Measurements from ENCODE around the gene TEX47. TPM values are rescaled to one million over a fixed set of nuclear protein-coding genes. Genes with fewer than 3 reads are reported as not detected.

TEX47 gene
- total and polyA plus RNA-seq, 11 donors, result not detected

- Histone ChIP-seq H3K4me3 (no peak overlapping the region), H3K36me3 (no peaks in the 10 kb centered on the region), H3K27ac (no peak overlapping the region), H3K9me3 (no peaks in the 10 kb centered on the region), H3K4me1 (no peaks in the 10 kb centered on the region), H3K27me3 (no peaks in the 10 kb centered on the region)
- DNase-seq, result no peak
- 71 to 81% (median 73%) methylated on average over 3 of the region's 3 CpGs for WGBS, 4 donors
- TF ChIP-seq POLR2A (IDR thresholded peaks at IDR 0.05) (no peak), CTCF (IDR thresholded peaks at IDR 0.05) (no peak)
- intact Hi-C loops (cut with DNase I), result no loop called here
- no peak for ATAC-seq
These were observed 30.7 kb upstream of the TEX47 start for GRCh38 chr7:88826222-88826621.

GRCh38 chr7:88818552-88818951, 23.0 kb upstream of the TEX47 start:
- ATAC-seq, result no peak
- Histone ChIP-seq H3K4me3 (no peak overlapping the region), H3K9me3 (no peaks in the 10 kb centered on the region), H3K27ac (no peak overlapping the region), H3K4me1 (no peaks in the 10 kb centered on the region), H3K27me3 (no peaks in the 10 kb centered on the region), H3K36me3 (no peaks in the 10 kb centered on the region)
- TF ChIP-seq CTCF (IDR thresholded peaks at IDR 0.05) (no peak), POLR2A (IDR thresholded peaks at IDR 0.05) (no peak)
- DNase-seq, result no peak
- intact Hi-C loops (cut with DNase I), result no loop called here

- DNase-seq (no peak), ATAC-seq (no peak)
- no peak for TF ChIP-seq POLR2A (IDR thresholded peaks at IDR 0.05)
- TF ChIP-seq CTCF (IDR thresholded peaks at IDR 0.05), result no peak
- Histone ChIP-seq H3K9me3 (no peaks in the 10 kb centered on the region), H3K27me3 (no peaks in the 10 kb centered on the region), H3K4me1 (no peaks in the 10 kb centered on the region), H3K27ac (no peak overlapping the region), H3K4me3 (no peak overlapping the region), H3K36me3 (no peaks in the 10 kb centered on the region)
- WGBS, 4 donors, result 84 to 95% (median 84%) methylated on average over 2 of the region's 2 CpGs
- intact Hi-C loops (cut with DNase I), result no loop called here
These were observed 10.9 kb upstream of the TEX47 start for GRCh38 chr7:88806280-88807037.

- Histone ChIP-seq H3K27me3 (no peaks in the 10 kb centered on the region), H3K4me3 (no peak overlapping the region), H3K4me1 (no peaks in the 10 kb centered on the region), H3K27ac (no peak overlapping the region), H3K9me3 (no peaks in the 10 kb centered on the region), H3K36me3 (no peaks in the 10 kb centered on the region)
- TF ChIP-seq POLR2A (IDR thresholded peaks at IDR 0.05) (no peak), CTCF (IDR thresholded peaks at IDR 0.05) (no peak)
- intact Hi-C loops (cut with DNase I), result no loop called here
- ATAC-seq (no peak), DNase-seq (no peak)
- 65 to 69% (median 67%) methylated on average over 3 of the region's 3 CpGs for WGBS, 4 donors
These were observed 5.5 kb upstream of the TEX47 start for GRCh38 chr7:88801046-88801445.
